ENCODE measurements around the gene BRAF.
A peak's percentile ranks its signal among the peaks of the same experiment; 100 is the strongest.
"Not testable (repeated sequence)": the region's sequence is repeated elsewhere in the genome, so short reads cannot be mapped to it uniquely, and the experiment has no call there.

BRAF gene

GRCh38 chr7:140924821-140925421 is at the start of gene BRAF:
Gene BRAF, minus strand, starts transcription at chr7:140924929. Its CDS starts 226 bp downstream, at chr7:140924703.
- H3K4me1 Mint-ChIP-seq = peaks cover 21% of the 10 kb centered on the region
- H3K4me3 Mint-ChIP-seq = peak within 1 kb of the TSS; percentile 86
- H3K27me3 Mint-ChIP-seq = no peaks in the 10 kb centered on the region
- H3K27ac Mint-ChIP-seq = peak within 1 kb of the TSS; percentile 92
- DNase-seq (peak; percentile 97), ATAC-seq (peak; percentile 67)
- H3K9me3 Mint-ChIP-seq = no peaks in the 10 kb centered on the region
- H3K36me3 Mint-ChIP-seq (ENCODE audit: low read depth) = no peaks in the 10 kb centered on the region

- Mint-ChIP-seq H3K4me3 (no peak overlapping the region), H3K27me3 (peaks cover 3% of the 10 kb centered on the region), H3K4me1 (no peaks in the 10 kb centered on the region), H3K36me3 (ENCODE audit: low read depth) (no peaks in the 10 kb centered on the region), H3K9me3 (no peaks in the 10 kb centered on the region), H3K27ac (no peak overlapping the region)
- DNase-seq (no peak), ATAC-seq (peak; percentile 24)
Observed at GRCh38 chr7:140972876-140973829, 48.4 kb upstream of the BRAF start.

GRCh38 chr7:140972344-140972743 is 47.6 kb upstream of the BRAF start:
- Mint-ChIP-seq H3K4me1 (no peaks in the 10 kb centered on the region), H3K9me3 (no peaks in the 10 kb centered on the region), H3K27me3 (peaks cover 3% of the 10 kb centered on the region), H3K36me3 (ENCODE audit: low read depth) (no peaks in the 10 kb centered on the region), H3K4me3 (no peak overlapping the region), H3K27ac (no peak overlapping the region)
- no peak for DNase-seq
- ATAC-seq = no peak

GRCh38 chr7:140967438-140967837 is 42.7 kb upstream of the BRAF start:
- Mint-ChIP-seq H3K9me3 (no peaks in the 10 kb centered on the region), H3K36me3 (ENCODE audit: low read depth) (no peaks in the 10 kb centered on the region), H3K27me3 (peaks cover 3% of the 10 kb centered on the region), H3K27ac (no peak overlapping the region), H3K4me3 (no peak overlapping the region), H3K4me1 (no peaks in the 10 kb centered on the region)
- no peak for DNase-seq
- no peak for ATAC-seq

GRCh38 chr7:140966561-140967233 is 42.0 kb upstream of the BRAF start:
- Mint-ChIP-seq H3K9me3 (no peaks in the 10 kb centered on the region), H3K4me3 (no peak overlapping the region), H3K27me3 (peaks cover 3% of the 10 kb centered on the region), H3K27ac (no peak overlapping the region), H3K36me3 (ENCODE audit: low read depth) (no peaks in the 10 kb centered on the region), H3K4me1 (no peaks in the 10 kb centered on the region)
- no peak for DNase-seq
- no peak for ATAC-seq

GRCh38 chr7:140961117-140961516 is 36.4 kb upstream of the BRAF start:
- H3K36me3 Mint-ChIP-seq (ENCODE audit: low read depth) = peaks cover 1% of the 10 kb centered on the region
- peaks cover 3% of the 10 kb centered on the region for H3K27me3 Mint-ChIP-seq
- H3K9me3 Mint-ChIP-seq = no peaks in the 10 kb centered on the region
- DNase-seq = no peak
- H3K27ac Mint-ChIP-seq = no peak overlapping the region
- H3K4me1 Mint-ChIP-seq = no peaks in the 10 kb centered on the region
- no peak for ATAC-seq
- H3K4me3 Mint-ChIP-seq = no peak overlapping the region

GRCh38 chr7:140956997-140957396 is 32.3 kb upstream of the BRAF start:
- not testable (repeated sequence) for H3K9me3 Mint-ChIP-seq

GRCh38 chr7:140945940-140946339 is 21.2 kb upstream of the BRAF start:
- Mint-ChIP-seq H3K4me1 (no peaks in the 10 kb centered on the region), H3K9me3 (no peaks in the 10 kb centered on the region), H3K36me3 (ENCODE audit: low read depth) (no peaks in the 10 kb centered on the region), H3K27ac (no peak overlapping the region), H3K27me3 (peaks cover 3% of the 10 kb centered on the region), H3K4me3 (no peak overlapping the region)
- ATAC-seq (no peak), DNase-seq (no peak)

More at GRCh38 chr7:140956997-140957396, 32.3 kb upstream of the BRAF start:
- H3K4me1 Mint-ChIP-seq; H3K4me3 Mint-ChIP-seq; H3K27me3 Mint-ChIP-seq; DNase-seq; H3K27ac Mint-ChIP-seq; ATAC-seq; H3K36me3 Mint-ChIP-seq (ENCODE audit: low read depth): not testable (repeated sequence)

GRCh38 chr7:140942242-140942641 is 17.5 kb upstream of the BRAF start:
- not testable (repeated sequence) for H3K4me3 Mint-ChIP-seq; H3K27ac Mint-ChIP-seq; H3K9me3 Mint-ChIP-seq; H3K36me3 Mint-ChIP-seq (ENCODE audit: low read depth); H3K4me1 Mint-ChIP-seq; DNase-seq; H3K27me3 Mint-ChIP-seq; ATAC-seq

GRCh38 chr7:140940898-140941297 is 16.2 kb upstream of the BRAF start:
- Mint-ChIP-seq H3K4me1 (peaks cover 7% of the 10 kb centered on the region), H3K9me3 (no peaks in the 10 kb centered on the region), H3K27me3 (no peaks in the 10 kb centered on the region), H3K27ac (no peak overlapping the region), H3K4me3 (no peak overlapping the region), H3K36me3 (ENCODE audit: low read depth) (no peaks in the 10 kb centered on the region)
- ATAC-seq = no peak
- DNase-seq = no peak

- Mint-ChIP-seq H3K27me3 (no peaks in the 10 kb centered on the region), H3K4me3 (no peak overlapping the region), H3K4me1 (peaks cover 7% of the 10 kb centered on the region), H3K27ac (no peak overlapping the region), H3K36me3 (ENCODE audit: low read depth) (no peaks in the 10 kb centered on the region), H3K9me3 (no peaks in the 10 kb centered on the region)
- DNase-seq = no peak
- peak; percentile 40 for ATAC-seq
Observed at GRCh38 chr7:140937702-140938264, 13.1 kb upstream of the BRAF start.

GRCh38 chr7:140928491-140929309 is 4.0 kb upstream of the BRAF start:
- H3K9me3 Mint-ChIP-seq = no peaks in the 10 kb centered on the region
- no peaks in the 10 kb centered on the region for H3K36me3 Mint-ChIP-seq (ENCODE audit: low read depth)
- ATAC-seq (no peak), DNase-seq (no peak)
- no peaks in the 10 kb centered on the region for H3K27me3 Mint-ChIP-seq
- peaks cover 7% of the 10 kb centered on the region for H3K4me1 Mint-ChIP-seq
- H3K4me3 Mint-ChIP-seq = no peak overlapping the region
- H3K27ac Mint-ChIP-seq = no peak overlapping the region

GRCh38 chr7:140927945-140928344 is 3.2 kb upstream of the BRAF start:
- H3K9me3 Mint-ChIP-seq; H3K4me3 Mint-ChIP-seq; H3K4me1 Mint-ChIP-seq; DNase-seq; H3K27me3 Mint-ChIP-seq; H3K36me3 Mint-ChIP-seq (ENCODE audit: low read depth); ATAC-seq; H3K27ac Mint-ChIP-seq: not testable (repeated sequence)

- Mint-ChIP-seq H3K27me3 (no peaks in the 10 kb centered on the region), H3K27ac (no peak overlapping the region), H3K36me3 (ENCODE audit: low read depth) (no peaks in the 10 kb centered on the region), H3K4me1 (peaks cover 7% of the 10 kb centered on the region), H3K9me3 (no peaks in the 10 kb centered on the region), H3K4me3 (no peak overlapping the region)
- ATAC-seq (no peak), DNase-seq (no peak)
Observed at GRCh38 chr7:140927351-140927750, 2.6 kb upstream of the BRAF start.
